Measurements from ENCODE around the gene CHDH. TPM values are rescaled to one million over a fixed set of nuclear protein-coding genes. Genes with fewer than 3 reads are reported as not detected.

The CHDH gene
- total RNA-seq, 3 donors from 2014 or later, result 16.5 to 24.1 (median 22.1) TPM

- H3K4me3 ChIP-seq, result no peak overlapping the region
- H3K4me1 ChIP-seq (ENCODE audit: low read depth), result no peaks in the 10 kb centered on the region
- H3K9me3 ChIP-seq, result no peaks in the 10 kb centered on the region
- intact Hi-C loops (cut with DNase I, micrococcal nuclease), result no loop called here
- no peaks in the 10 kb centered on the region for H3K36me3 ChIP-seq (ENCODE audit: low read depth)
- no peak for TF ChIP-seq CTCF (IDR thresholded peaks at IDR 0.05)
- ATAC-seq (peak; percentile 10), DNase-seq (no peak)
Observed at GRCh38 chr3:53795176-53795575, 51.0 kb downstream of the CHDH start.

- no peak overlapping the region for H3K4me3 ChIP-seq
- H3K36me3 ChIP-seq (ENCODE audit: low read depth), result no peaks in the 10 kb centered on the region
- H3K4me1 ChIP-seq (ENCODE audit: low read depth), result no peaks in the 10 kb centered on the region
- DNase-seq (no peak), ATAC-seq (no peak)
- intact Hi-C loops (cut with DNase I, micrococcal nuclease), result no loop called here
- H3K9me3 ChIP-seq, result no peaks in the 10 kb centered on the region
- TF ChIP-seq CTCF (IDR thresholded peaks at IDR 0.05), result no peak
Observed at GRCh38 chr3:53794597-53794996, 51.6 kb downstream of the CHDH start.

DNA sequence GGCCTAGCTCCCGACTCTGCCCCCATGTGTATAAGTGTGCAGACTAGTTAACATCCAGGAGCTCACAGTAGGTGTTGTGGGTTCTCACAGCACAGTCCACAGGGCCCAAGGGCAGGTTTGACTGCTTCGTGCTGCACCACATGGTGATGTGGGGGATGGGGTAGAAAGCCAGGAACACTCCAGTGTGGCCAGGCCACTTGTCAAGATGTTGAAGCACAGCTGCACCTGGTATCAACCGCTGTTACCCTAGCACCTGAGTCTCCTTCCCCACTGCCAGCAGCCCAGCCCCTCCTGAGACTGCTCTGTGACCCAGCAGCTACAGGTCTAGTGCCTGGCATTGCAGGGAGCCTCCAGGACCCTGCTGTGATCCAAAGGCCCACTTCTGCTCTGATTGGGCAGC lies 53.4 kb downstream of the CHDH start:
- DNase-seq (no peak), ATAC-seq (no peak)
- no peaks in the 10 kb centered on the region for H3K9me3 ChIP-seq
- intact Hi-C loops (cut with DNase I, micrococcal nuclease), result no loop called here
- no peaks in the 10 kb centered on the region for H3K4me1 ChIP-seq (ENCODE audit: low read depth)
- H3K36me3 ChIP-seq (ENCODE audit: low read depth), result no peaks in the 10 kb centered on the region
- no peak overlapping the region for H3K4me3 ChIP-seq
- no peak for TF ChIP-seq CTCF (IDR thresholded peaks at IDR 0.05)

GRCh38 chr3:53791317-53791716 lies 54.9 kb downstream of the CHDH start:
- Histone ChIP-seq H3K36me3 (ENCODE audit: low read depth) (no peaks in the 10 kb centered on the region), H3K9me3 (no peaks in the 10 kb centered on the region), H3K4me1 (ENCODE audit: low read depth) (no peaks in the 10 kb centered on the region), H3K4me3 (no peak overlapping the region)
- TF ChIP-seq CTCF (IDR thresholded peaks at IDR 0.05), result no peak
- ATAC-seq, result no peak
- intact Hi-C loops (cut with DNase I, micrococcal nuclease), result no loop called here
- DNase-seq, result no peak

DNA sequence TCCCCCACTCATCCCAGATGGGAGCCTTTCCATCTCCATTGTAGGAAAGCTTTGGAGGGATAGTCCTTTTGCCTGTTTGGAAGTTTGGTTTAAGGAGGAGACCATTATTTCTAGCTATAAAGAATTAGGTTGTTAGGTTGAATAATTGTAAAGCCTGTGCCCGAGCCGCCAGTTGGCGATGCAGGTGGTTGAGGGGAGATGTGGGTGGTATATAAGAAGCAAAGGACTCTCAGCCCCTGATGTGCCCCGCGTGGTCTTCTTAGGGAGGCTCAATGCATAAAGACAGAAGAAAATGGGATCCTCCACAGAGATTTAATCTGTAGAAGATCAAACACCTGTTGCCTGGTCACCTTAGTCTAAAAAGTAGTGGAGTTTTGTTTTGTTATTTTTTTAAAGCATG lies 55.7 kb downstream of the CHDH start:
- ATAC-seq (no peak), DNase-seq (no peak)
- Histone ChIP-seq H3K4me1 (ENCODE audit: low read depth) (no peaks in the 10 kb centered on the region), H3K9me3 (no peaks in the 10 kb centered on the region), H3K4me3 (no peak overlapping the region), H3K36me3 (ENCODE audit: low read depth) (no peaks in the 10 kb centered on the region)
- intact Hi-C loops (cut with DNase I, micrococcal nuclease), result no loop called here
- TF ChIP-seq CTCF (IDR thresholded peaks at IDR 0.05), result no peak

DNA sequence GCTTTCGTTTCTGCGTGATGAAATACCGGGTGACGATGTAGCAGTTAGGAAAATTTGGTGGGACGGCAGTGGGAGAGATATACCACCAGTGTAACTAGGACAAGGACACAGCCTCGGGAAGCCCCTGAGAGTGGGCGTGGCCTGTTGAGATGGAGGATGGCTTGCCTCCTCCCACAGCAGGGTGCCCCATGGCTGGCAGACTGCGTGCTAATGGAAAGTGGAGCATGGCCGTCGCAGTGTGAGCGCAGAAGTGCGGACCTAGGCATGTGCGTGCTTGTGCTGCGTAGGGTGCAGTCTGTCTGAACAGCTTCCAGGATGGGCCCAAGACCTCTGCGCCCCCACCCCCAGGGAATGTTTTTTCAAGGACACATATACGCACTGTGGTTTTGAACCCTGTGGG lies 56.8 kb downstream of the CHDH start:
- Histone ChIP-seq H3K36me3 (ENCODE audit: low read depth) (no peaks in the 10 kb centered on the region), H3K9me3 (no peaks in the 10 kb centered on the region), H3K4me3 (no peak overlapping the region), H3K4me1 (ENCODE audit: low read depth) (no peaks in the 10 kb centered on the region)
- no peak for TF ChIP-seq CTCF (IDR thresholded peaks at IDR 0.05)
- ATAC-seq (no peak), DNase-seq (no peak)
- intact Hi-C loops (cut with DNase I, micrococcal nuclease), result no loop called here

Data from mucosa of descending colon (tissue), 3 donors.